HG03060 (cell line): Measurements from ENCODE around the gene PLA2G12B.

Source experiments
- ATAC-seq: cut with Tn5 transposase; IDR thresholded peaks from one replicate; pipeline ENCODE4 v1.9.1; 2021; ENCODE audit warnings: low read depth, moderate number of reproducible peaks; ENCODE audit not compliant: unreplicated experiment

The PLA2G12B gene

GRCh38 chr10:72895236-72895850 lies 59.3 kb downstream of the PLA2G12B start:
- ATAC-seq: no peak

GRCh38 chr10:72893136-72893798 lies 61.3 kb downstream of the PLA2G12B start, which contains the start of gene OIT3:
TSS of gene OIT3 (plus strand) at chr10:72893739. CDS start at chr10:72893799, 60 bp downstream.
- ATAC-seq: no peak

- no peak for ATAC-seq
Observed at GRCh38 chr10:72890086-72890485, 64.5 kb downstream of the PLA2G12B start.

- no peak for ATAC-seq
Observed at GRCh38 chr10:72889391-72889831, 65.2 kb downstream of the PLA2G12B start.

GRCh38 chr10:72888151-72888638 lies 66.4 kb downstream of the PLA2G12B start:
- no peak for ATAC-seq

- ATAC-seq: no peak
Observed at GRCh38 chr10:72887043-72887442, 67.6 kb downstream of the PLA2G12B start.

- ATAC-seq: no peak
Observed at GRCh38 chr10:72886621-72887020, 68.0 kb downstream of the PLA2G12B start.

GRCh38 chr10:72885953-72886352 lies 68.7 kb downstream of the PLA2G12B start:
- no peak for ATAC-seq
